SU-DHL-6 (cell line): ENCODE data around the gene C14orf93.
A peak's percentile ranks its signal among the peaks of the same experiment; 100 is the strongest.

Experiments used
- H2AFZ ChIP-seq: fragments of 200-600 bp; sonication (generic); 2 replicates; pipeline ENCODE4 v1.6.1; 2014; ENCODE audit warnings: low read depth, mild to moderate bottlenecking, moderate library complexity, mixed read lengths, antibody characterized with exemption, low read length; ENCODE audit not compliant: severe bottlenecking
- H3F3A ChIP-seq: fragments of 200-600 bp; shearing (Covaris generic); 2 replicates; pipeline ENCODE4 v1.6.0; 2016; ENCODE audit warnings: antibody characterized with exemption, mild to moderate bottlenecking; ENCODE audit not compliant: insufficient read depth
- H3K27ac ChIP-seq: fragments of 200-600 bp; sonication (generic); 2 replicates; pipeline ENCODE4 v1.5.1; 2016; ENCODE audit warnings: low read depth, mild to moderate bottlenecking, low read length, moderate library complexity, mixed read lengths
- H3K27me3 ChIP-seq: fragments of 200-600 bp; sonication (generic), shearing (Covaris generic); 2 replicates; pipeline ENCODE4 v1.6.0; 2014; ENCODE audit warnings: mild to moderate bottlenecking, low read length
- H3K36me3 ChIP-seq: fragments of 200-600 bp; sonication (generic); 2 replicates; pipeline ENCODE4 v1.6.1; 2014; ENCODE audit warnings: mild to moderate bottlenecking, low read length, mixed read lengths
- H3K4me2 ChIP-seq: fragments of 300-600, 200-600 bp; shearing (Covaris generic), sonication (generic); 2 replicates; pipeline ENCODE4 v1.6.0; 2014; ENCODE audit warnings: low read length, low read depth, mild to moderate bottlenecking; ENCODE audit not compliant: poor library complexity, severe bottlenecking
- H3K4me3 ChIP-seq: fragments of 200-600 bp; sonication (generic); 2 replicates; pipeline ENCODE4 v1.5.1; 2014; ENCODE audit warnings: antibody characterized with exemption, low read length, mild to moderate bottlenecking, mixed read lengths; ENCODE audit not compliant: insufficient read depth, poor library complexity, severe bottlenecking
- H3K79me2 ChIP-seq: fragments of 200-600 bp; sonication (generic); 2 replicates; pipeline ENCODE4 v1.6.1; 2014; ENCODE audit warnings: mild to moderate bottlenecking, low read length, moderate library complexity; ENCODE audit not compliant: insufficient read depth
- H3K9ac ChIP-seq: fragments of 200-600 bp; sonication (generic); 2 replicates; pipeline ENCODE4 v1.7.0; 2014; ENCODE audit warnings: mild to moderate bottlenecking, low read length
- H3K9me2 ChIP-seq: fragments of 200-600 bp; sonication (generic); replicated peaks from 2 replicates; pipeline ENCODE4 v1.6.1; 2014; ENCODE audit warnings: low read length; ENCODE audit not compliant: insufficient read depth
- H3K9me3 ChIP-seq: fragments of 200-600 bp; sonication (generic); 2 replicates; pipeline ENCODE4 v1.6.1; 2014; ENCODE audit warnings: low read length, mixed read lengths; ENCODE audit not compliant: insufficient read depth
- H4K20me1 ChIP-seq: fragments of 200-600 bp; sonication (generic); 2 replicates; pipeline ENCODE4 v1.6.1; 2014; ENCODE audit warnings: low read depth, mild to moderate bottlenecking, antibody characterized with exemption, low read length, moderate library complexity, mixed read lengths
- CTCF ChIP-seq: fragments of 200-600 bp; sonication (generic); IDR thresholded peaks from one replicate; pipeline ENCODE4 v1.5.1; 2017; ENCODE audit warnings: antibody characterized with exemption, mild to moderate bottlenecking, low read length, moderate library complexity; ENCODE audit not compliant: insufficient read depth, poor library complexity, severe bottlenecking
- EZH2phosphoT487 ChIP-seq: fragments of 200-600 bp; sonication (generic), shearing (Covaris generic); conservative IDR thresholded peaks from 2 replicates; pipeline ENCODE4 v1.6.1; 2018; ENCODE audit warnings: mild to moderate bottlenecking, antibody characterized with exemption, low read length, moderate library complexity, mixed read lengths

C14orf93 gene

DNA sequence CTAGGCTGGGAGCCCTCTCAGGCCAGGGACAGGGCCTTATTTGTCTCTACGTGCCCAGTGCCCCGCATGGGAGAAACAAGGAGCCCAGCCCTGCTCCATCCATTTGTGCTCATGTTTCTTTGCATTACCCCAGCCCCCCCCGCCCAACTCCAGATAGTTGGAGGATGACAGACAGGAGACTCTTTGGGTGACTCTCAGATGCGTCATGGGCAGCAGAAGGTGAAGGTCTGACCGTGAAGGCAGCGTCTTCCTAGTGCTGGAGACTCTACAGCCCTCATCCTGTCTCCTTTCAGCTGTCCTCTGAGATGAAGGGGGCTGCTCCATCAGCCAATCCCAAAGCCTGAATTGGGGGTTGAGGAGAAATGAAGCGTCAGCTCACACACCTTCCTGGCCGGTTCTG is 31.8 kb upstream of the C14orf93 start:
- Histone ChIP-seq H3F3A (no peaks in the 10 kb centered on the region), H3K4me2 (no peak overlapping the region), H3K9me2 (no peaks in the 10 kb centered on the region), H3K79me2 (no peaks in the 10 kb centered on the region), H3K27me3 (no peaks in the 10 kb centered on the region), H3K9ac (no peak overlapping the region), H4K20me1 (no peaks in the 10 kb centered on the region), H3K27ac (no peak overlapping the region), H3K4me3 (no peak overlapping the region), H3K36me3 (no peaks in the 10 kb centered on the region), H3K9me3 (no peaks in the 10 kb centered on the region), H2AFZ (no peak overlapping the region)
- TF ChIP-seq CTCF, result no peak
- TF ChIP-seq EZH2phosphoT487, result no peak

GRCh38 chr14:23040100-23040499 is 30.2 kb upstream of the C14orf93 start:
- H3K27ac ChIP-seq, result no peak overlapping the region
- H3K4me2 ChIP-seq, result no peak overlapping the region
- H3K27me3 ChIP-seq, result no peaks in the 10 kb centered on the region
- no peaks in the 10 kb centered on the region for H3K9me2 ChIP-seq
- H3K9me3 ChIP-seq, result no peaks in the 10 kb centered on the region
- no peaks in the 10 kb centered on the region for H3F3A ChIP-seq
- H2AFZ ChIP-seq, result no peak overlapping the region
- H3K9ac ChIP-seq, result no peak overlapping the region
- H4K20me1 ChIP-seq, result no peaks in the 10 kb centered on the region
- H3K4me3 ChIP-seq, result no peak overlapping the region
- no peaks in the 10 kb centered on the region for H3K79me2 ChIP-seq
- no peaks in the 10 kb centered on the region for H3K36me3 ChIP-seq
- no peak for TF ChIP-seq CTCF
- no peak for TF ChIP-seq EZH2phosphoT487

DNA sequence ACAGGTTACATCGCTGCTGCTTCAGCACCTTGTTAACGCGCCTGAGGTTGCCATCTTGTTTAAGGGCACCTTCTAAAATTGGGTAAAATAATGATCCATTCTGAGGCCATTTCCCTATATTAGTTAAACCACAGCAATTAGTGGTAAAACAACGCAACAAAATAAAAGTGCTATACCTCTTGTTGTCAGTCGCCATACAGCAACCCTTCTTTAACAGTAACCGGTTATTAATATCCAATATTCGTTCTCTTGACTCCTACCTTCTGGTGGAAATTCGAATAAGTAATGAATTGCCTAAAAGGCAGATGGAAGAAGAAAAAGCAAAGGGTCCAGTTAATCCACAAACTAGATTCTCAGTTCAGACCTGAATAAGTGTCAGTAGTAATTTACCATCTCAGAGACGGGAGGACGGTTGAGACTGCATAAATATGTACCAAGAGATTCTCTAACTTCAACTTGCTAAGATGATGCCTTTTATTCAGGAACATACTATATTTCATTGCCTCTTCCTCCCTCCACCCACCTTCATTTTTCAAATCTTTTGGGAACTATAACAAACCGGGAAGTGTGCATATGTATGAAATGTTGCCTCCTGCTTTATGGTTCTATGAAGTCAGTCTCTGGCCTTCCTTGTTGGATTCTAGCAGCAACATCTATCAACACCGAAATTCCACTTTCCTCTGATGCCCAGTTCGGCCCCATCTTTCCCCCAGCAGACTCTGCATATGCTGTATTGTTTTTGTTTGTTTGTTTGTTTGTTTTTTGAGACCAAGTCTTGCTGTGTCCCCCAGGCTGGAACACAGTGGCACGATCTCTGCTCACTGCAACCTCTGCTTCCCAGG is 25.6 kb upstream of the C14orf93 start:
- H3F3A ChIP-seq, result no peaks in the 10 kb centered on the region
- peaks cover 6% of the 10 kb centered on the region; the same call in 1 of the 2 replicates for H3K36me3 ChIP-seq
- TF ChIP-seq EZH2phosphoT487 (no peak), CTCF (no peak)
- peak overlapping the region; percentile 91 for H3K9ac ChIP-seq
- H3K9me3 ChIP-seq, result no peaks in the 10 kb centered on the region
- no peaks in the 10 kb centered on the region for H3K9me2 ChIP-seq
- peak overlapping the region; percentile 84 for H3K27ac ChIP-seq
- H3K4me3 ChIP-seq, result no peak overlapping the region
- peak overlapping the region; percentile 58 for H3K4me2 ChIP-seq
- no peaks in the 10 kb centered on the region for H4K20me1 ChIP-seq
- peaks cover 25% of the 10 kb centered on the region for H3K79me2 ChIP-seq
- H2AFZ ChIP-seq, result peak overlapping the region; percentile 92
- H3K27me3 ChIP-seq, result no peaks in the 10 kb centered on the region
